GM21825 (cell line): ENCODE data around the gene CLPX.
"Not testable (repeated sequence)": the region's sequence is repeated elsewhere in the genome, so short reads cannot be mapped to it uniquely, and the experiment has no call there.

ENCODE experiments used
- ATAC-seq: cut with Tn5 transposase; IDR thresholded peaks from one replicate; pipeline ENCODE4 v1.9.1; 2021; ENCODE audit warnings: mild to moderate bottlenecking, moderate library complexity; ENCODE audit not compliant: unreplicated experiment

Gene CLPX

GRCh38 chr15:65207280-65207840 lies 22.2 kb upstream of the CLPX start:
- ATAC-seq = no peak

DNA sequence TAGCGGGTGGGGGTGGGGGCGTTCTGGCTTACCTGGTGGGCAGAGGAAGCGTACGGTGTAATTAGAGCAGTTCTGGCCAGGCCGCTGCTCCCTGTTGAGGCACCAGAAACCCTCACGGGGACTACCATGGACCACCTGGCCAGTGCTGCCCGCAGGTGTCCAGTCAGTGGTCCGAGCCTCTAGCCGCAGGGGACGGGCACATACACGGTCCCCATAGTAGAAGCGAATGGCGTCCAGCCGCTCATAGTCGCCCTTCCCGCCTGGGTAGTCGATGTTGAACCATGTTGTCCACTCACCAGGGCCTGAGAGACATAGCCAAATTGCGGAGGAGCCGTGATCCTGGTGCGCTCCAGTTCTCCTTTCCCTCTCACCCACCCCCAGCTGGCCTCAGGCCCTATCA lies 21.6 kb upstream of the CLPX start:
- ATAC-seq = no peak

DNA sequence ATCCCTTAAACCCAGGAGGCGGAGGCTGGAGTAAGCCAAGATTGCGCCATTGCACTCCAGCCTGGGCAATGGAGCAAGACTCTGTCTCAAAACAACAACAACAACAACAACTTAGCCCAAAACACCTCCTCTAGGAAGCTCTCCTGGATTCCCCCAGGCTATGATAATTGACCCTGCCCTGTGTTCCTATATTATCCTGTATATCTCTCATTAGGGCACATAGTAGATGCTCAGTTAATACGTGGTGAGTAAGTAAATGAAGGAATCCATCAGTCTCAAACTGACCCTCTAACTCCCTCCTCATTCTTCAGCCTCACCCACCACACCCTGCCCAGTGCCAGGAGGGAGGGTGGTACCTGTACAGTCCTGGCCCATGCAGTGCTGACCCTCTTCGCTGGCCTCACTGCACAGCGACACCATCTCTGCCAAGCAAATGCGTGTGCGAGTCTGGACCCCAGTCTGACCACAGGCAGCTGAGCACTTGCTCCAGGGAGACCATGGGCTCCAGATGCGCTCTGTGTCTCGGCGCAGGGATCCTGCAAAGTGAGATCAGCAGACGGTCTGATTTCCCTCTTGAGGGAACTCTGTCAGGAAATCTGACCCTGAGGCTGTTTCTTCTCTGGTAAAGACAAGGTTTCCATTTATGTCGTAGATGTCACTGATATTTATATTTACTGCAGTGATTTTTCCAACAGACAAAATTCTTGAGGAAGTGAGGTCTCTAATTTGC lies 20.0 kb upstream of the CLPX start:
- ATAC-seq = no peak

GRCh38 chr15:65204236-65204930 lies 19.2 kb upstream of the CLPX start:
- no peak for ATAC-seq

DNA sequence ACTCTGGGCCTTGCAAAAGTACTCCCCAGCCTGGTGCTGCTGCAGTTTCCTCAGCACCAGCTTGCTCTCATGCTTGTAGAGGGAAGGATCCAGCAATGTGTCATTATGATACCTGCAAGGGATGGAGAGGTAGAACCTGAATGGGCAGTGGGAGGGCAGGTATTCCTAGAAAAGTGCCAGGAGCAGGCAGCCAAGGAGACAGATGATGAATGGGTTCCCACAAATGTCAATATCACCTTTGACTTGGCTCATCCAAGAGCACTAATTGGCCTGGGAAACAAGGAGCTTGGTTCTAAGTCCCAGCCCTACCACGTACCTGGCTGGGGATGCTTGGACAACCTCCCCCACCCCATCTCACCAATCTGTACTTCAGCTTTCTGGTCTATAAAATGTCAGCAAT lies 16.8 kb upstream of the CLPX start:
- ATAC-seq = no peak

DNA sequence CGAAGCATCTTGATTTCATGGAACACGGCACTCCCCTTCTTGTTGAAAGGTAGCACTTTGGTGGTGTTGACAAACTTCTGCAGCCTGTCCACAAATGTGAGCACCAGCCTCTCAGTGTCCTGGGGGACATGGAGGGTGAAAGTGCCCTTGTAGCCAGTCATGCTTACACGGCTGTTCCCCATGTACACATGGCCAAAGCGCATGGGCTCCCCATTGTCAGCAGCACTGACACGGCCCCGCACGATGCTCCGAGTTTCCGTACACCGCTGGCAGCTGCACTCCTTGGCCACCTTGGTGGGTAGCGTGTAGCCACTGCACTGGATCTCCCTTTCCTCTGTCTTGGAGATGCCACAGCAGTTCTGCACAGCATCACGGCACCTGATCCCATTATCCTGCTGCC lies 13.4 kb upstream of the CLPX start:
- ATAC-seq = no peak

GRCh38 chr15:65197337-65197645 lies 12.1 kb upstream of the CLPX start:
- no peak for ATAC-seq

- ATAC-seq = no peak
Measured at GRCh38 chr15:65196637-65197336, 11.6 kb upstream of the CLPX start.

DNA sequence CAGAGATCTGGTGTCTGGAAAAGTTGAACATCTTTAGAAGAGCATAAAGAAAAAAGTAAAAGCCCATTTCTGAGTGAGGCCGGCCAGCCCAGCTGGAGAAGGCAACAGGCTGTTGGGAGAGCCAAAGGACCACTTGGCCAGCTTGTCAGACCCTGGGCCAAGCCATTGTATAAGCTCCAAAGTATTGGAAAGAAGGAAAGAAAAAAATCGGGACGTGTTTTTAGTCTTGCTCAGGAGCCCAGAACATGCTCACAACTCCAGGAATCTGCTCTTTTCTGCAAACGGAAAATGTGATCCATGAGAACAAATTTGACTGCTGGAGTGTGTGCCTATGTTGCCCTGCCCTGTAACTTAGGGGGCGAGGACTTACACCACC lies 10.4 kb upstream of the CLPX start:
- no peak for ATAC-seq

GRCh38 chr15:65194826-65195547 lies 9.8 kb upstream of the CLPX start:
- no peak for ATAC-seq

GRCh38 chr15:65192016-65192415 lies 6.9 kb upstream of the CLPX start:
- no peak for ATAC-seq

DNA sequence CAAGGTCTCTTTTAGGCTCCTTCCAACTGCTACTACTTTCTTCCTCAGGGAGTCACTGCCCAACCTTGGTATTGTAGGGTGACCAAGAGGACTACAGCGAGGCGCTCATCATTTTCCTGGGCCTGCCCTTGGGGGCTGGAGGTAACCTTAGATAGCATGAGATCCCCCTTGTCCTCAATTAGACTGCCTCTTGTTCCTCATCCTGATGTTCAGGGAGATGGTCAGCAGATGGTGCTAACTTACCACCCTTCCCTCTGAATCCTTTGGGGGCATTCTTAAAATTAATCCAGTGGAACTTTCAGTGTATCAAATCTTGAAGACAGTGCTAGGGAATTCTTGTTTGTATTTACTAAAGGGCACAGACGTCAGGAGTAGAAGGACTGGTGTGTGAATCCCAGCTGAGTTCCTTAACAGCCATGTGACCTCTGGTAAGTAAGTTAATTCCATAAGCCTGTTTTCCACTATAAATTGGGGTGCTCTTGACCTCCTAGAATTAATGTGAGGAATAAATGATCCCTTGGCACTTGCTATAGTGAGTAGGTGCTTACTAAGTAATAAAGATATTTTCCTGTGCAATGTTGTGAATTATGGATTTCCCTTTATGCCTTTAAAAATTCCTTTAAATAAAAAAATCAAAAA lies 4.1 kb upstream of the CLPX start:
- ATAC-seq = no peak

DNA sequence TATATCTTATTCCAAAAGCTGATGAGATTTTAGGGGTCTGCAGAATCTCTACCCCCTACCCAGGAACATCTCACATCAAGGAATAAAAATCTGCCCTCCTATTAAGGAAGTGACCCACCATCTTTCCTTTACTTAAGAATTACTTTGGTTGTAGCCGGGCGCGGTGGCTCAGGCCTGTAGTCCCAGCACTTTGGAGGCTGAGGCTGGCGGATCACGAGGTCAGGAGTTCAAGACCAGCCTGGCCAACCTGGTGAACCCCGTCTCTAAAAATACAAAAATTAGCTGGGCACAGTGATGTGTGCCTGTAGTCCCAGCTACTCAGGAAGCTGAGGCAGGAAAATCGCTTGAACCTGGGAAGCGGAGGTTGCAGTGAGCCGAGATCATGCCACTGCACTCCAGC lies 3.3 kb upstream of the CLPX start:
- not testable (repeated sequence) for ATAC-seq

- ATAC-seq = peak; percentile 23
Measured at GRCh38 chr15:65184305-65184867, 756 bp downstream of the CLPX start.

DNA sequence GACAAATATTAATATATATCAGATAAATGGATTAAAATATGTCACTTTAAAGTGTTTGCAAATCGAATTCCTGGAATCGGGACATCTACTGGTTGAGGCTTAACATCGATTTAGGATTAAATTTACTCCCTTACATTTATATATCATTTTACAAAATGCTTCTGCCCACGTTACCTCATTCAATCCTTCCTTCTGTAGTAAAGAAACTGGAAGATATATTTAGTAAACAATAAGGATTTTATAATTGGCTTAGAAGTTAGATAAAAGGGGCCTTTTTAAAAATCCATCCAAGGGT lies 1.3 kb downstream of the CLPX start:
- ATAC-seq = no peak

- ATAC-seq = no peak
Measured at GRCh38 chr15:65182538-65182937, 2.6 kb downstream of the CLPX start.

DNA sequence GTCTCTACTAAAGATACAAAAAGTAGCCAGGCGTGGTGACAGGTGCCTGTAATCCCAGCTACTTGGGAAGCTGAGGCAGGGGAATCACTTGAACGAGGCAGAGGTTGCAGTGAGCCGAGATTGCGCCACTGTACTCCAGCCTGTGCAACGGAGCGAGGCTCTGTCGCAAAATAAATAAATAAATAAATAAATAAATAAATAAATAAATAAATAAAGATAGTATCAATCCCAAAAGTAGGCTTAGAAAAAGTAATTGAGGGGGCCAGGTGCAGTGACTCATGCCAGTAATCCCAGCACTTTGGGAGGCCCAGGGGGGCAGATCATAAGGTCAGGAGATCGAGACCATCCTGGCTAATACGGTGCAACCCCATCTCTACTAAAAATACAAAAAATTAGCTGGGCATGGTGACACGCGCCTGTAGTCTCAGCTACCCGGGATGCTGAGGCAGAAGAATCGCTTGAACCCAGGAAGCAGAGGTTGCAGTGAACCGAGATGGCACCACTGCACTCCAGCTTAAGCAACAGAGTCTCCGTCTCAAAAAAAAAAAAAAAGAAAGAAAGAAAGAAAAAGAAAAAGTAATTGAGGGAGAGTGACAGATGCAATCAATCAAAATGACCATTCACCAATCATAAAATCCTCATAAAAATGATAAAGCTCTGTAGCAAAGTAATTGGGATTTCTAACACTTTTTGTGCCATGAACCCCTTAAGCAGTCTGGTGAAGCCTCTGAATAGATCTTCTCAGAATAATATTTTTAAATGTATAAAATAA lies 3.4 kb downstream of the CLPX start:
- not testable (repeated sequence) for ATAC-seq

- ATAC-seq = no peak
Measured at GRCh38 chr15:65180167-65180566, 5.0 kb downstream of the CLPX start.

GRCh38 chr15:65177901-65178300 lies 7.2 kb downstream of the CLPX start:
- ATAC-seq = no peak

DNA sequence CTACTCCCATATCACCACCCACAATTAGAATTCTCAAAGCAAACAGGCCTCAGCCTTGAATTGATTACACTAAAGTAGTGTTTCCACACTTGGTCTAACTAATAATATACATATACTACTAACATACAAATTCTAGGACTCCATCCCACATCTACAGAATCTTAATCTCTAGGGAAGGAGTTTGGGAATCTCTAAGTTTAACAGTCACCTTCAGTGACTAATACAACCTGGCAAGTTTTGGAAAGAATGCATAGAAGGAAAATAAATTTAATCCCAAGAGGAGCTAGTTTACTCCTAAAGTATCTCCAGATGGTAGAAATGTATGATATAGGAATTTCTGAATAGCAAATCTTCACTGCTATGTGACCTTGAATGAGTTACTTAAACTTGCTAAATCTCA lies 9.1 kb downstream of the CLPX start:
- ATAC-seq = no peak
